GM19467 (cell line): ENCODE measurements around the gene EIF3C.
"Not testable (repeated sequence)": the region's sequence is repeated elsewhere in the genome, so short reads cannot be mapped to it uniquely, and the experiment has no call there.

Experiments used
- ATAC-seq: cut with Tn5 transposase; IDR thresholded peaks from one replicate; pipeline ENCODE4 v1.9.1; 2021; ENCODE audit warnings: mild to moderate bottlenecking, moderate library complexity; ENCODE audit not compliant: unreplicated experiment

Gene EIF3C

DNA sequence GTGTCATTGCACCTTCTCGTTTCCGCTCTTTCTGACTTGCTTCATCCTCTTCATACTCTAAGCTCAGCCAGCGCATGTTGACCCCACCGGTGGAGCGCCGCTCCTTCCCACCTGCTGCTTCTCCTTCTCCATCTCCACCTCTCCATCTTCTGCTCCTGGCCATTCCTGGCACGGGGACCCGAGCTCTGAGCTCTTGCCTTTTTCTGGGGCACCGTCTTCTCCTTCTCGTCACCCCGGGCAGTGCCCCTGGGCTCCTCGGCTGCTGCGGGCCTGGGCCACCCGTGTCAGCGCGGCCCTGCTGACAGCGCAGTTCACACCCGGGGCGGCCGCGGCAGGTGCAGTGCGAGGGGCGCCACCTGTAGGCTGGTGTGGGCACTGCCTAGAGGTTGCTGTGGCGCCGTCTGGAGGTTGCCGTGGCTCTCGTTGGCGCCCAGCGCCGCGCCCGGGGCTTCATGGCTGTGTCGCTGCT is 38.8 kb downstream of the EIF3C start:
- peak; percentile 95 for ATAC-seq

DNA sequence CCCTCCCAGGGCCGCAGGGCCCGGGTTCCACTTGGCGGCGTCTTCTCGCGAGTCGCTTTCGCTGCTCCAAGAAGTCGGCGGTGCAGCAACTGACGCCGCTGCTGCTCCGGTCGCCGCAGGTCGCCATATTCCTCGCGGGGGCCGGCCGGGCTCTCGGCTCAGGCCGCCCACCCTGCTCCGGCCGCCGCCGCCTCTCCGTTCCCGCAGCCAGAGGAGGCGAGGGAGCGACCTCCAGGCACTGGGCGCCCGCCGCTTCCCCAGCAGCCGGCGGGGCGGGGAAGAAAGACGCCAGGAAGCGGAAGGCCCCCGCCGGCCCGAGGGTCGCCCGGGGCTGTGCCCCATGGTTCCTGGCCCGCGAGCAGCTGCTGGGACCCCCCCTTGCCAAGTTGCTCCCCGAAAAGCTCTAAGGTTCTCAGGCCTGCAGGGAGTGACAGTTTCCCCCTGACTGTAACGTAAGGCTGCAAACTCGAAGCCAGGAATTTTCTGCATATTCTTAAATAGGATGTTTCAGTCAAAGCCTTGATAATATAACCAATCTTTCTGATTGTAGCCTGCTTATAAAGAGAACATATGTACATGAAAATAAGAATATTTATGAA is 39.3 kb downstream of the EIF3C start:
- not testable (repeated sequence) for ATAC-seq

DNA sequence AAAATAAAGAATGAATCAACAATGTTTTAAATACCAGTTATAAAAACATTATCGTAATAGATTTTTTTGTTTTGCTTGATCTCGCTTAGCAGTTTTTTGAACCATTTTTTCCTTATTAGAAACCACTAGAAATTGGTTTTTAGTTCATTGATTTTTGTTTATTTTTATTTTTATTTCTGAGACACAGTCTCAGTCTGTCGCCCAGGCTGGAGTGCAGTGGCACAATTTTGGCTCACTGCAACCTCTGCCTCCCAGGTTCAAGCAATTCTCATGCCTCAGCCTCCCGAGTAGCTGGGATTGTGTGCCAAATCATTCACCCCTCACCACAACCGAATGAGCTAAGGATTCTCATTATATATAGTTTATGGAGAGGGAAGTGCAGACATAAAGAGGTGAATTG is 40.2 kb downstream of the EIF3C start, which contains the start of gene NPIPB9:
Gene NPIPB9, plus strand, starts transcription at position 301 of the 400 bp plus-strand sequence.
- not testable (repeated sequence) for ATAC-seq

DNA sequence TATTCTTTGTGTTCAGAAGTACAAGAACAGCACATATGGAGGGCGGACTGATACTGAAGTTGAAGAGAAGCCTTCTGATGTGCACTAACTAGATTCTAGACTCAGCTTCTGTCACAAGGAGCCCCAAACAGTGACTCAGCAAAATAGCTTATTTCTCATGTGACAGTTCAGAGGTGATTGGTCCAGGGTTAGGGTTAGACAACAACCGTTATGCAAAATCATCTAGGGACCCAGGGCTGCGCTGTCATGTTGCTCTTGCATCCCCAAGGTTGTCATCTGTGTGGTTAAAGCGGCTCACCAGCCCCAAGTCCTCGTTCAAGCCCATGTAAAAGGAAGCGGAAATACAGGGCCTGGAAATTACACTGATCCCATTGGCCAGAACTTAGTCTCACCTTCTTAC is 70.4 kb downstream of the EIF3C start:
- ATAC-seq: not testable (repeated sequence)

DNA sequence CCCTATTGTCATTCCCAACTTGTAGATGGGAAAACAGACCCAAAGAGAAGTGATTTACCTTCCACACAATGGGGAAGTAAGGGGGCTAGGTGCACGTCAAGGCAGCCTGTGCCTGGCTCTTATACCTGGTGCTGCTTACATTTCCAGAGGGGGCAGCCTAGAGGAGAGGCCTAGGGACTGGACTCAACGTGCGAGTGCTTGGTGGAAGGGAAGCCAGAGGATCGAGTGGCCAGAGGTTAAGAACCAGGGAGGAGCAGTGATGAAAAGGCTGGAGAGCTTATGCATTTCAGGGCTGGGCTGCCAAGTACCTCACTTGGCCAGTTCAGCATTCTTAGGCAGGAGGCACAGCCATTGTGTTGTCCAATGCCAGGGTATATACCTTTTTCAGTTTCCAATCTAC is 71.1 kb downstream of the EIF3C start:
- not testable (repeated sequence) for ATAC-seq
